Lower leg skin (tissue), 4 donors: ENCODE data around the gene ENPP6. TPM values are rescaled to one million over a fixed set of nuclear protein-coding genes. Genes with fewer than 3 reads are reported as not detected.

ENCODE experiments used
- DNase-seq, 2 donors: peaks; one replicate each; pipeline ENCODE4 v3.0.0-alpha.2; 2019; ENCODE audit warnings: low spot score in 2 of 2
- H3K4me3 ChIP-seq: fragments of 200-600 bp; sonication (generic); 2 replicates; pipeline ENCODE4 v1.5.1; 2017; ENCODE audit warnings: mild to moderate bottlenecking, low read depth; ENCODE audit not compliant: poor library complexity, severe bottlenecking
- POLR2A ChIP-seq, 2 donors: fragments of 450-650 bp; IDR thresholded peaks; one replicate each; pipeline ENCODE4 v1.6.1; 2016 to 2017; ENCODE audit warnings: antibody characterized with exemption in 2 of 2, mild to moderate bottlenecking in 1 of 2, moderate library complexity in 1 of 2
- WGBS, 2 donors: methylation state at CpG; one replicate each; pipeline ENCODE4 v1.1.5; 2018; 5-methylcytosine and 5-hydroxymethylcytosine counted together
- intact Hi-C: fragments of 100-400 bp; cut with DNase I; formaldehyde crosslinking; loops from one replicate; pipeline ENCODE4 v1.15.0; 2023; ENCODE audit warnings: low total_unique reads
- total RNA-seq, 4 donors: library from RNA; depleted of rRNA; stranded (reverse); fragments of >200 nt; gene quantifications; one replicate each; pipeline ENCODE4 v1.1.0, GENCODE V29; 2016
- TF ChIP-seq, protein P1 (sequence below), 3 donors: fragments of 450-650 bp; IDR thresholded peaks; one replicate each; pipeline ENCODE4 v1.5.1; 2016; ENCODE audit warnings: antibody characterized with exemption in 3 of 3, mild to moderate bottlenecking in 3 of 3, moderate library complexity in 2 of 3

The ENPP6 gene
- total RNA-seq, 4 donors from 2014 or later, result 0.16 TPM; not detected in 3

GRCh38 chr4:184262901-184263300 is 45.2 kb upstream of the ENPP6 start:
- H3K4me3 ChIP-seq, result no peak overlapping the region
- DNase-seq, result peak in 1 of 2 donors; percentile 12
- intact Hi-C loops, result no loop called here
- TF ChIP-seq, protein P1, sequence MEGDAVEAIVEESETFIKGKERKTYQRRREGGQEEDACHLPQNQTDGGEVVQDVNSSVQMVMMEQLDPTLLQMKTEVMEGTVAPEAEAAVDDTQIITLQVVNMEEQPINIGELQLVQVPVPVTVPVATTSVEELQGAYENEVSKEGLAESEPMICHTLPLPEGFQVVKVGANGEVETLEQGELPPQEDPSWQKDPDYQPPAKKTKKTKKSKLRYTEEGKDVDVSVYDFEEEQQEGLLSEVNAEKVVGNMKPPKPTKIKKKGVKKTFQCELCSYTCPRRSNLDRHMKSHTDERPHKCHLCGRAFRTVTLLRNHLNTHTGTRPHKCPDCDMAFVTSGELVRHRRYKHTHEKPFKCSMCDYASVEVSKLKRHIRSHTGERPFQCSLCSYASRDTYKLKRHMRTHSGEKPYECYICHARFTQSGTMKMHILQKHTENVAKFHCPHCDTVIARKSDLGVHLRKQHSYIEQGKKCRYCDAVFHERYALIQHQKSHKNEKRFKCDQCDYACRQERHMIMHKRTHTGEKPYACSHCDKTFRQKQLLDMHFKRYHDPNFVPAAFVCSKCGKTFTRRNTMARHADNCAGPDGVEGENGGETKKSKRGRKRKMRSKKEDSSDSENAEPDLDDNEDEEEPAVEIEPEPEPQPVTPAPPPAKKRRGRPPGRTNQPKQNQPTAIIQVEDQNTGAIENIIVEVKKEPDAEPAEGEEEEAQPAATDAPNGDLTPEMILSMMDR (IDR thresholded peaks at IDR 0.05), result no peak
- no peak for TF ChIP-seq POLR2A (IDR thresholded peaks at IDR 0.05)

GRCh38 chr4:184261246-184261645 is 43.6 kb upstream of the ENPP6 start:
- intact Hi-C loops, result no loop called here
- WGBS, 2 donors, result 82 to 83% methylated on average over 5 of the region's 5 CpGs
- peak in 1 of 2 donors; percentile 1 for DNase-seq
- TF ChIP-seq POLR2A (IDR thresholded peaks at IDR 0.05), result no peak
- TF ChIP-seq, protein P1 (IDR thresholded peaks at IDR 0.05), result no peak
- H3K4me3 ChIP-seq, result no peak overlapping the region

GRCh38 chr4:184259866-184260265 is 42.2 kb upstream of the ENPP6 start:
- intact Hi-C loops, result no loop called here

DNA sequence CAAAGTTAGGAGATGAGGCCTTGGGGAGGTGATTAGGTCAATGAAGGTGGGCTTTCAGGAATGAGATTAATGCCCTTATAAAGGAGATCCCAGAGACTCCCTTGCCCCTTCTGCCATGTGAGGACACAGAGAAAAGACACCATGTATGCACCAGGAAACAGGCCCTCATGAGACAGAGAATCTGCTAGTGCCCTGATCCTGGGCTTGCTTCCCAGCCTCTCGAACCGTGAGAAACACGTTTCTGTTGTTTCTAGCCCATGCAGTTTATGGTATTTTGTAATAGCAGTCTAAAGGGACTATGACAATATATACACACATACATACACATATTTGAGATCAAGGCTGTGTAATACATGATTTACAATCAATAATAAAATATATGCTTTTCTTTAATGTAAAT is 41.4 kb upstream of the ENPP6 start:
- TF ChIP-seq POLR2A (IDR thresholded peaks at IDR 0.05), result no peak
- TF ChIP-seq, protein P1 (IDR thresholded peaks at IDR 0.05), result no peak
- intact Hi-C loops, result no loop called here
- 75 to 86% methylated on average over 3 of the region's 3 CpGs for WGBS, 2 donors
- DNase-seq, result no peak
- H3K4me3 ChIP-seq, result no peak overlapping the region

More at GRCh38 chr4:184259866-184260265, 42.2 kb upstream of the ENPP6 start:
- whole genome bisulfite sequencing, 2 donors, result 51 to 53% methylated on average over 6 of the region's 6 CpGs
- H3K4me3 ChIP-seq, result no peak overlapping the region
- no peak for TF ChIP-seq POLR2A (IDR thresholded peaks at IDR 0.05)
- TF ChIP-seq, protein P1 (IDR thresholded peaks at IDR 0.05), result no peak
- DNase-seq, result no peak

- WGBS, 2 donors, result 92 to 93% methylated on average over 22 of the region's 22 CpGs
These were observed 38.4 kb upstream of the ENPP6 start for GRCh38 chr4:184255871-184256642.

More at GRCh38 chr4:184255871-184256642, 38.4 kb upstream of the ENPP6 start:
- TF ChIP-seq, protein P1 (IDR thresholded peaks at IDR 0.05), result no peak
- no peak for TF ChIP-seq POLR2A (IDR thresholded peaks at IDR 0.05)
- H3K4me3 ChIP-seq, result no peak overlapping the region
- intact Hi-C loops, result no loop called here
- peak in 1 of 2 donors; percentile 3 for DNase-seq
